BJ (cell line): ENCODE data around the gene KIAA1191. TPM values are rescaled to one million over a fixed set of nuclear protein-coding genes. Genes with fewer than 3 reads are reported as not detected.
"Not testable (repeated sequence)": the region's sequence is repeated elsewhere in the genome, so short reads cannot be mapped to it uniquely, and the experiment has no call there.

Experiments used
- CTCF ChIA-PET: fragments of 350-600 bp; formaldehyde crosslinking; extraction: SDS; loops from one replicate; lab custom pipeline; 2021; ENCODE audit warnings: antibody characterized with exemption, inconsistent platforms; lab: Yijun Ruan, JAX
- POLR2A ChIA-PET: fragments of 300-600 bp; sonication (Branson Sonifier 250); formaldehyde crosslinking; extraction: SDS; loops from one replicate; lab custom pipeline; 2021; ENCODE audit warnings: antibody characterized with exemption; lab: Charles Lee
- DNase-seq: peaks from one replicate; pipeline ENCODE4 v3.0.0-alpha.2; 2011; ENCODE audit warnings: low read depth
- H3K27me3 ChIP-seq: 2 replicates; pipeline ENCODE4 v1.6.0; 2011; ENCODE audit warnings: low read length; ENCODE audit not compliant: control insufficient read depth, insufficient read depth
- H3K36me3 ChIP-seq: 2 replicates; pipeline ENCODE4 v1.5.1; 2011; ENCODE audit warnings: low read length; ENCODE audit not compliant: control insufficient read depth, insufficient read depth
- H3K4me3 ChIP-seq: 2 replicates; pipeline ENCODE4 v1.5.1; 2011; ENCODE audit warnings: low read depth, mild to moderate bottlenecking, control low read depth, low read length
- CTCF ChIP-seq: IDR thresholded peaks from 2 replicates; pipeline ENCODE4 v1.5.1; 2011; ENCODE audit warnings: low read depth, mild to moderate bottlenecking, control low read depth, inconsistent platforms, low read length, moderate library complexity; ENCODE audit not compliant: insufficient read depth
- polyA plus RNA-seq: library from polyadenylated mRNA; depleted of rRNA; stranded (reverse); fragments of >200 nt; gene quantifications from 2 replicates; pipeline ENCODE4 v1.2.3, GENCODE V29; 2011; rRNA removed
- small RNA-seq: library from RNA; depleted of rRNA; stranded (forward); fragments of <200 nt; gene quantifications from one replicate; pipeline ENCODE3, GENCODE V24; 2012; ENCODE audit warnings: low replicate concordance, low read depth; ENCODE audit not compliant: insufficient read length

The KIAA1191 gene
- polyA plus RNA-seq, 1 experiment: 171 TPM

DNA sequence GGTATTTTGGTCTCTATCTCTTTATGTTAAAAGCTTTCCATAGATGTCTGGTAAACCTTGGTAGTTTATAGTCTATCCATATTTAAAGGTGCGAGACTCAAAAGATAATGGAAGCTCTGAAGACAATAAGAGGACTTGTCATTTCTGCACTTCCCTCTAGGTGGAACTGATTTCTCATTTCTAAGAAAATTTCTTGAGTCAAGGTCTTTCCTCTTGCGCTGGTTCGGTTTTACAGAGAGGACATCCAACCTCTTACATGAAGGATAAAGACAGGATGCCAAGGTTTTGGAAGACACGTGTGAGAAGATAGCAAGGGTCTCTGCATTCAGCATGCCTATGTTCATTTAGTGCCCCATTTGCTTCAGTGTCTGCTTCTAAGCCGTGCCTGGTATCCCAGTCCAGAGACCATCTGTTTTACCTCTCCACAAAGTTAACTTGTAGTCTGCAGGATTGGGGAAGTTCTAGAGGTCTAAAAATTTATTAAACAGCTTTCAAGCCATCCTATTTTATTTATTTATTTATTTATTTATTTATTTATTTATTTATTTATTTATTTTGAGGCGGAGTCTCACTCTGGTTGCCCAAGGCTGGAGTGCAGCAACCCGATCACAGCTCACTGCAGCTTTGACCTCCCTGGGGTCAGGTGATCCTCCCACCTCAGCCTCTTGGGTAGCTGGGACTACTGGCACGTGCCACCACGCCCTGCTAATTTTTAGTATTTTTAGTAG, 41.6 kb downstream of the KIAA1191 start:
- ChIA-PET POLR2A (no interaction called here), CTCF (interaction anchor here (0.6 to 1.3 kb wide), 6 partner anchors 10 to 590 kb away, joined by 3 to 4 read pairs (median 3); partner anchors contain the start of gene CDHR2)
- peaks cover 2% of the 10 kb centered on the region for H3K36me3 ChIP-seq
- DNase-seq: no peak
- H3K27me3 ChIP-seq: no peaks in the 10 kb centered on the region
- peak; percentile 19; the same call in 1 of the 2 replicates for TF ChIP-seq CTCF
- no peak overlapping the region for H3K4me3 ChIP-seq

- TF ChIP-seq CTCF: no peak
- Histone ChIP-seq H3K4me3 (no peak overlapping the region), H3K27me3 (no peaks in the 10 kb centered on the region), H3K36me3 (peaks cover 4% of the 10 kb centered on the region)
- ChIA-PET POLR2A (no interaction called here), CTCF (no interaction called here)
- DNase-seq: no peak
Observed at GRCh38 chr5:176317534-176318374, 43.8 kb downstream of the KIAA1191 start.

- not testable (repeated sequence) for H3K4me3 ChIP-seq
Observed at GRCh38 chr5:176305356-176305755, 56.2 kb downstream of the KIAA1191 start.

More at GRCh38 chr5:176305356-176305755, 56.2 kb downstream of the KIAA1191 start:
- H3K36me3 ChIP-seq, DNase-seq, CTCF ChIA-PET, POLR2A ChIA-PET, H3K27me3 ChIP-seq: not testable (repeated sequence)

Small RNA genes lying within 50 kb of the gene (small RNA-seq; reads per million reads assigned to genes)
- gene MIR1271: 7.4 reads per million, percentile 71 among the genes with 10 or more reads in this experiment

Other genes with a start within 250 kb of the KIAA1191 start
- 6.6 and 8.0 TPM in 2 replicates for gene SIMC1, start 123.3 kb downstream of the KIAA1191 start, polyA plus RNA-seq
- 3.2 and 4.8 TPM in 2 replicates for gene ARL10, start 3.7 kb upstream of the KIAA1191 start, polyA plus RNA-seq
- 35.9 and 36.8 TPM in 2 replicates for gene NOP16, start 26.8 kb upstream of the KIAA1191 start, polyA plus RNA-seq
- 104 and 118 TPM in 2 replicates for gene HIGD2A, start 27.0 kb upstream of the KIAA1191 start, polyA plus RNA-seq
- 122 and 141 TPM in 2 replicates for gene CLTB, start 54.8 kb upstream of the KIAA1191 start, polyA plus RNA-seq
- 36.9 and 52.2 TPM in 2 replicates for gene FAF2, start 86.6 kb upstream of the KIAA1191 start, polyA plus RNA-seq
- 3.1 and 6.0 TPM in 2 replicates for gene RNF44, start 175.6 kb upstream of the KIAA1191 start, polyA plus RNA-seq
- not detected in 2 replicates for gene CDHR2, start 187.6 kb upstream of the KIAA1191 start, polyA plus RNA-seq
- 1.9 and 2.4 TPM in 2 replicates for gene GPRIN1, start 248.4 kb upstream of the KIAA1191 start, polyA plus RNA-seq